Cardiac muscle cell (in vitro differentiated cells and primary cell): Measurements from ENCODE around the gene GTPBP6. TPM values are rescaled to one million over a fixed set of nuclear protein-coding genes. Genes with fewer than 3 reads are reported as not detected.
A peak's percentile ranks its signal among the peaks of the same experiment; 100 is the strongest.
"Not testable (repeated sequence)": the region's sequence is repeated elsewhere in the genome, so short reads cannot be mapped to it uniquely, and the experiment has no call there.

Source experiments
- DNase-seq, 2 donors: peaks; one replicate each; pipeline versions ENCODE4 v3.0.0 to v3.0.0-alpha.2; 2010 to 2017; ENCODE audit warnings: low read depth in 1 of 2, low spot score in 1 of 2
- H3K27ac ChIP-seq: fragments of 200-600 bp; sonication (generic); 2 replicates; pipeline ENCODE4 v1.5.1; 2016
- H3K27me3 ChIP-seq: fragments of 200-600 bp; sonication (generic); 2 replicates; pipeline ENCODE4 v1.6.0; 2016; ENCODE audit warnings: control low read depth
- H3K36me3 ChIP-seq: fragments of 200-600 bp; sonication (generic); 2 replicates; pipeline ENCODE4 v1.5.1; 2016; ENCODE audit warnings: control low read depth
- H3K4me1 ChIP-seq: fragments of 200-600 bp; sonication (generic); 2 replicates; pipeline ENCODE4 v1.8.1; 2017; ENCODE audit warnings: low read depth, mild to moderate bottlenecking, mixed run types
- H3K4me3 ChIP-seq: fragments of 200-600 bp; sonication (generic); 2 replicates; pipeline ENCODE4 v1.5.1; 2016; ENCODE audit warnings: mild to moderate bottlenecking
- H3K9me3 ChIP-seq: fragments of 200-600 bp; sonication (generic); 2 replicates; pipeline ENCODE4 v1.5.1; 2017; ENCODE audit warnings: low read depth, mild to moderate bottlenecking, control low read depth
- CTCF ChIP-seq: IDR thresholded peaks from 2 replicates; pipeline ENCODE4 v1.5.1; 2012; ENCODE audit warnings: low read depth, mild to moderate bottlenecking, low read length
- polyA plus RNA-seq: library from polyadenylated mRNA; unstranded; fragments of >200 nt; fragmentation: Nextera tagmentation; extraction: Ambion mirVana; gene quantifications from 2 replicates; pipeline ENCODE4 v1.2.1, GENCODE V29; 2016
- total RNA-seq: library from RNA; depleted of rRNA; stranded (reverse); fragments of >200 nt; gene quantifications from 2 replicates; pipeline ENCODE4 v1.2.3, GENCODE V29; 2016

Gene GTPBP6
- total and polyA plus RNA-seq, 2 experiments from 2014 or later, result 59.2 to 60.9 TPM

- no peaks in the 10 kb centered on the region for H3K4me1 ChIP-seq
- DNase-seq, result no peak
- H3K27ac ChIP-seq, result no peak overlapping the region
- no peak overlapping the region for H3K4me3 ChIP-seq
- TF ChIP-seq CTCF, result no peak
- no peaks in the 10 kb centered on the region for H3K9me3 ChIP-seq
- H3K36me3 ChIP-seq, result no peaks in the 10 kb centered on the region
- H3K27me3 ChIP-seq, result no peaks in the 10 kb centered on the region
Observed at GRCh38 chrX:327660-328126, 9.1 kb upstream of the GTPBP6 start.

GRCh38 chrX:324664-325063, 6.1 kb upstream of the GTPBP6 start:
- H3K36me3 ChIP-seq, H3K4me3 ChIP-seq, H3K9me3 ChIP-seq, DNase-seq, H3K4me1 ChIP-seq, H3K27ac ChIP-seq, H3K27me3 ChIP-seq: not testable (repeated sequence)

- H3K27ac ChIP-seq, result no peak overlapping the region
- peaks cover 6% of the 10 kb centered on the region for H3K4me1 ChIP-seq
- H3K36me3 ChIP-seq, result no peaks in the 10 kb centered on the region
- H3K4me3 ChIP-seq, result no peak overlapping the region
- peak; percentile 72 to 74 for DNase-seq
- H3K27me3 ChIP-seq, result no peaks in the 10 kb centered on the region
- no peaks in the 10 kb centered on the region for H3K9me3 ChIP-seq
- no peak for TF ChIP-seq CTCF
Observed at GRCh38 chrX:323721-324628, 5.4 kb upstream of the GTPBP6 start.

- no peak for TF ChIP-seq CTCF
- no peaks in the 10 kb centered on the region for H3K36me3 ChIP-seq
- H3K9me3 ChIP-seq, result no peaks in the 10 kb centered on the region
- peak in 1 of 2 donors; percentile 40 for DNase-seq
- peak overlapping the region; percentile 72 for H3K27ac ChIP-seq
- H3K4me3 ChIP-seq, result peak overlapping the region; percentile 85
- H3K4me1 ChIP-seq, result peaks cover 6% of the 10 kb centered on the region
- no peaks in the 10 kb centered on the region for H3K27me3 ChIP-seq
Observed at GRCh38 chrX:320126-320783, 1.7 kb upstream of the GTPBP6 start.

- Histone ChIP-seq H3K9me3 (no peaks in the 10 kb centered on the region), H3K36me3 (no peaks in the 10 kb centered on the region), H3K4me3 (peak overlapping the region; percentile 85), H3K27ac (peak overlapping the region; percentile 72), H3K4me1 (peaks cover 6% of the 10 kb centered on the region), H3K27me3 (no peaks in the 10 kb centered on the region)
- DNase-seq, result no peak
- no peak for TF ChIP-seq CTCF
Observed at GRCh38 chrX:319579-320125, 1.1 kb upstream of the GTPBP6 start.
